H1 (cell line): ENCODE measurements around the gene P4HB. TPM values are rescaled to one million over a fixed set of nuclear protein-coding genes. Genes with fewer than 3 reads are reported as not detected.

Experiments used
- CTCF ChIA-PET: fragments of 300-600 bp; sonication (Branson Sonifier 250); formaldehyde crosslinking; loops from one replicate; lab custom pipeline; 2021; ENCODE audit not compliant: partially characterized antibody; lab: Charles Lee
- POLR2A ChIA-PET: fragments of 300-600 bp; sonication (Branson Sonifier 250); formaldehyde crosslinking; loops from one replicate; lab custom pipeline; 2021; ENCODE audit warnings: inconsistent platforms; ENCODE audit not compliant: partially characterized antibody; lab: Charles Lee
- DNase-seq, 2 experiments: peaks; one replicate each; pipeline versions ENCODE4 v3.0.0 to v3.0.0-alpha.2; 2010 to 2022; ENCODE audit warnings: low spot score in 2 of 2, low read depth in 1 of 2, mixed read lengths in 1 of 2
- FAIRE-seq: peaks from 2 replicates; lab custom pipeline; 2011; peaks lifted over from hg19 to GRCh38; lab: Jason Lieb, UNC
- H2AFZ ChIP-seq: 2 replicates; pipeline ENCODE4 v1.8.1; 2012; ENCODE audit warnings: low read length, inconsistent platforms
- H2AK5ac ChIP-seq: 2 replicates; pipeline ENCODE4 v1.6.1; 2013; ENCODE audit warnings: low read depth, low read length
- H2BK120ac ChIP-seq: replicated peaks from 2 replicates; pipeline ENCODE3; 2013; ENCODE audit warnings: low read depth, low read length, inconsistent platforms
- H2BK12ac ChIP-seq: 2 replicates; pipeline ENCODE4 v1.6.1; 2013; ENCODE audit warnings: low read depth, low read length
- H2BK15ac ChIP-seq: 2 replicates; pipeline ENCODE4 v1.6.1; 2013; ENCODE audit warnings: low read length
- H2BK20ac ChIP-seq: 2 replicates; pipeline ENCODE4 v1.6.1; 2013; ENCODE audit warnings: low read length
- H2BK5ac ChIP-seq: 2 replicates; pipeline ENCODE4 v1.6.1; 2013; ENCODE audit warnings: low read depth, low read length
- H3K14ac ChIP-seq: 2 replicates; pipeline ENCODE4 v1.6.1; 2013; ENCODE audit warnings: inconsistent platforms; ENCODE audit not compliant: insufficient read length
- H3K18ac ChIP-seq: 2 replicates; pipeline ENCODE4 v1.6.1; 2013; ENCODE audit warnings: low read length; ENCODE audit errors: extremely low read depth
- H3K23ac ChIP-seq: 2 replicates; pipeline ENCODE4 v1.6.1; 2013; ENCODE audit warnings: inconsistent platforms; ENCODE audit not compliant: insufficient read length
- H3K23me2 ChIP-seq: 2 replicates; pipeline ENCODE4 v1.6.1; 2013; ENCODE audit warnings: low read depth, low read length
- H3K27ac ChIP-seq: 2 replicates; pipeline ENCODE4 v1.6.1; 2011; ENCODE audit warnings: low read depth, low read length, inconsistent platforms
- H3K27me3 ChIP-seq, 4 experiments: replicated peaks in 1 of 4; 1 replicate in 1 of 4; 2 replicates in 3 of 4; pipeline versions ENCODE4 v1.6.1 to v1.8.1; 2011 to 2013; ENCODE audit warnings: low read length in 3 of 4, mild to moderate bottlenecking in 3 of 4, inconsistent platforms in 2 of 4, mixed read lengths in 2 of 4, moderate library complexity in 1 of 4; ENCODE audit not compliant: control insufficient read depth in 3 of 4, insufficient read depth in 3 of 4; ENCODE audit errors: extremely low read depth in 1 of 4
- H3K36me3 ChIP-seq, 4 experiments: 2 replicates each; pipeline versions ENCODE4 v1.6.1 to v1.8.1; 2011 to 2013; ENCODE audit warnings: mild to moderate bottlenecking in 4 of 4, low read length in 3 of 4, moderate library complexity in 2 of 4, control low read depth in 1 of 4, inconsistent platforms in 1 of 4; ENCODE audit not compliant: insufficient read depth in 4 of 4, control insufficient read depth in 2 of 4
- H3K4ac ChIP-seq: replicated peaks from 2 replicates; pipeline ENCODE3; 2013; ENCODE audit warnings: low read length, low read depth, mixed read lengths, inconsistent platforms; ENCODE audit not compliant: insufficient read length
- H3K4me1 ChIP-seq, 4 experiments: replicated peaks in 1 of 4; 1 replicate in 1 of 4; 2 replicates in 3 of 4; pipeline versions ENCODE4 v1.6.1 to v1.8.1; 2011 to 2013; ENCODE audit warnings: low read length in 3 of 4, inconsistent platforms in 2 of 4, mixed read lengths in 1 of 4; ENCODE audit not compliant: insufficient read depth in 4 of 4, control insufficient read depth in 3 of 4
- H3K4me2 ChIP-seq, 2 experiments: 2 replicates each; pipeline versions ENCODE4 v1.6.1 to v1.8.1; 2011 to 2013; ENCODE audit warnings: low read depth in 2 of 2, low read length in 2 of 2, control low read depth in 1 of 2, inconsistent platforms in 1 of 2, mild to moderate bottlenecking in 1 of 2; ENCODE audit not compliant: insufficient read depth in 1 of 2
- H3K4me3 ChIP-seq, 4 experiments: fragments of 200-600, 300-600 bp in 1 of 4; sonication (generic), shearing (Covaris generic), sonication (Bioruptor Twin) in 1 of 4; 2 replicates each; pipeline versions ENCODE4 v1.5.1 to v1.8.1; 2011 to 2016; ENCODE audit warnings: low read length in 4 of 4, low read depth in 3 of 4, control low read depth in 2 of 4, inconsistent platforms in 2 of 4, mild to moderate bottlenecking in 2 of 4, mixed read lengths in 1 of 4, moderate library complexity in 1 of 4; ENCODE audit not compliant: insufficient read depth in 2 of 4; ENCODE audit errors: extremely low read depth in 1 of 4
- H3K56ac ChIP-seq: replicated peaks from 2 replicates; pipeline ENCODE3; 2013; ENCODE audit warnings: low read depth, mild to moderate bottlenecking, mixed read lengths, low read length, inconsistent platforms; ENCODE audit not compliant: insufficient read length
- H3K79me1 ChIP-seq: 2 replicates; pipeline ENCODE4 v1.6.1; 2013; ENCODE audit warnings: low read depth, low read length, control low read depth
- H3K79me2 ChIP-seq, 2 experiments: 2 replicates each; pipeline versions ENCODE4 v1.6.1 to v1.8.1; 2012 to 2013; ENCODE audit warnings: low read length in 2 of 2, mild to moderate bottlenecking in 2 of 2, inconsistent platforms in 1 of 2; ENCODE audit not compliant: insufficient read depth in 2 of 2, control insufficient read depth in 1 of 2
- H3K9ac ChIP-seq, 4 experiments: replicated peaks in 1 of 4; 1 replicate in 1 of 4; 2 replicates in 3 of 4; pipeline versions ENCODE4 v1.6.1 to v1.8.1; 2011 to 2013; ENCODE audit warnings: low read depth in 3 of 4, low read length in 3 of 4, control low read depth in 2 of 4, mild to moderate bottlenecking in 2 of 4, moderate library complexity in 2 of 4, inconsistent platforms in 1 of 4; ENCODE audit errors: extremely low read depth in 1 of 4
- H3K9me3 ChIP-seq, 2 experiments: 2 replicates each; pipeline versions ENCODE4 v1.6.1 to v1.8.1; 2012 to 2013; ENCODE audit warnings: mild to moderate bottlenecking in 2 of 2, moderate library complexity in 2 of 2, control low read depth in 1 of 2, inconsistent platforms in 1 of 2, low read depth in 1 of 2, low read length in 1 of 2, mixed read lengths in 1 of 2; ENCODE audit not compliant: insufficient read depth in 2 of 2
- H4K20me1 ChIP-seq, 2 experiments: replicated peaks in 1 of 2; 2 replicates each; pipeline versions ENCODE3 to v1.8.1; 2011 to 2013; ENCODE audit warnings: inconsistent platforms in 2 of 2, low read length in 2 of 2, mild to moderate bottlenecking in 1 of 2; ENCODE audit not compliant: insufficient read depth in 2 of 2, control insufficient read depth in 1 of 2
- H4K5ac ChIP-seq: 2 replicates; pipeline ENCODE4 v1.6.1; 2013; ENCODE audit warnings: low read length, low read depth, mixed read lengths, inconsistent platforms; ENCODE audit not compliant: insufficient read length
- H4K8ac ChIP-seq: 2 replicates; pipeline ENCODE4 v1.8.0; 2013; ENCODE audit warnings: mild to moderate bottlenecking, moderate library complexity, low read length, inconsistent platforms; ENCODE audit not compliant: insufficient read depth; ENCODE audit errors: extremely low read depth
- H4K91ac ChIP-seq: replicated peaks from 2 replicates; pipeline ENCODE3; 2013; ENCODE audit warnings: low read length, mixed read lengths, inconsistent platforms; ENCODE audit not compliant: insufficient read length
- CBX8 ChIP-seq: fragments of 300-800, 300-1000 bp; sonication (generic); IDR thresholded peaks from 2 replicates; pipeline ENCODE4 v1.7.1; 2016; ENCODE audit warnings: low read depth, low read length, borderline replicate concordance
- CEBPB ChIP-seq: IDR thresholded peaks from 2 replicates; pipeline ENCODE4 v1.6.1; 2012; ENCODE audit warnings: low read depth, low read length
- CREB1 ChIP-seq: IDR thresholded peaks from 2 replicates; pipeline ENCODE4 v1.6.1; 2012; ENCODE audit warnings: inconsistent platforms
- EZH2 ChIP-seq: fragments of 200-600 bp; sonication (generic); IDR thresholded peaks from 2 replicates; pipeline ENCODE4 v1.7.1; 2012; ENCODE audit warnings: low read depth, mild to moderate bottlenecking, moderate library complexity, low read length, inconsistent platforms; ENCODE audit not compliant: severe bottlenecking
- KDM1A ChIP-seq: fragments of 200-600, 300-600 bp; sonication (generic); IDR thresholded peaks from 2 replicates; pipeline ENCODE4 v1.7.1; 2016; ENCODE audit warnings: mild to moderate bottlenecking, low read length, borderline replicate concordance
- NRF1 ChIP-seq: IDR thresholded peaks from 2 replicates; pipeline ENCODE4 v1.6.1; 2011; ENCODE audit warnings: mild to moderate bottlenecking, low read depth, low read length, improper control_type of control experiment
- POLR2A ChIP-seq, 2 experiments: IDR thresholded peaks; 1 replicate in 1 of 2; 2 replicates in 1 of 2; pipeline ENCODE4 v1.6.1; 2011; ENCODE audit warnings: low read depth in 2 of 2, low read length in 2 of 2, mild to moderate bottlenecking in 2 of 2; ENCODE audit errors: control extremely low read depth in 1 of 2
- POLR2AphosphoS5 ChIP-seq: IDR thresholded peaks from 2 replicates; pipeline ENCODE4 v1.6.1; 2011; ENCODE audit warnings: low read depth, low read length
- RBBP5 ChIP-seq: IDR thresholded peaks from 2 replicates; pipeline ENCODE4 v1.7.1; 2012; ENCODE audit warnings: low read depth, mild to moderate bottlenecking, inconsistent platforms, low read length, moderate library complexity, borderline replicate concordance
- SIX5 ChIP-seq: IDR thresholded peaks from 2 replicates; pipeline ENCODE4 v1.6.1; 2011; ENCODE audit warnings: mild to moderate bottlenecking, low read depth, low read length
- SP1 ChIP-seq: IDR thresholded peaks from 2 replicates; pipeline ENCODE4 v1.6.1; 2011; ENCODE audit warnings: low read depth, low read length
- SUZ12 ChIP-seq: fragments of 200-600 bp; sonication (generic); IDR thresholded peaks from 2 replicates; pipeline ENCODE4 v1.6.1; 2012; ENCODE audit warnings: mild to moderate bottlenecking, inconsistent platforms, low read length, moderate library complexity, mixed read lengths
- TBP ChIP-seq: IDR thresholded peaks from 2 replicates; pipeline ENCODE4 v1.6.1; 2011; ENCODE audit warnings: low read depth, low read length, improper control_type of control experiment
- TCF12 ChIP-seq: IDR thresholded peaks from 2 replicates; pipeline ENCODE4 v1.6.1; 2011; ENCODE audit warnings: low read depth, mild to moderate bottlenecking, low read length
- WGBS, 2 experiments: shearing (Covaris generic) in 1 of 2; methylation state at CpG; one replicate each; pipeline versions ENCODE4 v1.1.6 to v1.1.7; 2013 to 2015; ENCODE audit warnings: low lambda C conversion rate in 2 of 2, mixed read lengths in 2 of 2, inconsistent platforms in 1 of 2, low coverage in 1 of 2, missing lambda C conversion rate in 1 of 2; ENCODE audit not compliant: insufficient replicate concordance in 2 of 2, insufficient coverage in 1 of 2, insufficient read length in 1 of 2; ENCODE audit errors: extremely low coverage in 1 of 2, missing lambda C conversion rate in 1 of 2; 5-methylcytosine and 5-hydroxymethylcytosine counted together
- polyA plus RNA-seq, 7 experiments: library from polyadenylated mRNA; depleted of rRNA in 3 of 7; stranded (reverse) in 5 of 7; unstranded in 2 of 7; fragments of >200 nt in 5 of 7; fragments of 200-250 nt in 2 of 7; gene quantifications; 1 replicate in 5 of 7; 2 replicates in 1 of 7; 4 replicates in 1 of 7; pipeline versions ENCODE4 v1.2.1 to v1.2.3, GENCODE V29; 2011 to 2013; ENCODE audit warnings: missing spikeins in 2 of 7, mixed read lengths in 2 of 7
- total RNA-seq: library from RNA; stranded (reverse); fragmentation: NEBNext Ultra II Directional; extraction: Animal tissue kit (Norgen Biotek cat#: 25700); gene quantifications from 2 replicates; pipeline ENCODE4 v1.2.1, GENCODE V29; 2021

The P4HB gene
- total and polyA plus RNA-seq, 2 of the 8 experiments (the other 6 are each of a cell fraction or from before 2014, with no cell fraction given): 41.4 to 379 TPM

DNA sequence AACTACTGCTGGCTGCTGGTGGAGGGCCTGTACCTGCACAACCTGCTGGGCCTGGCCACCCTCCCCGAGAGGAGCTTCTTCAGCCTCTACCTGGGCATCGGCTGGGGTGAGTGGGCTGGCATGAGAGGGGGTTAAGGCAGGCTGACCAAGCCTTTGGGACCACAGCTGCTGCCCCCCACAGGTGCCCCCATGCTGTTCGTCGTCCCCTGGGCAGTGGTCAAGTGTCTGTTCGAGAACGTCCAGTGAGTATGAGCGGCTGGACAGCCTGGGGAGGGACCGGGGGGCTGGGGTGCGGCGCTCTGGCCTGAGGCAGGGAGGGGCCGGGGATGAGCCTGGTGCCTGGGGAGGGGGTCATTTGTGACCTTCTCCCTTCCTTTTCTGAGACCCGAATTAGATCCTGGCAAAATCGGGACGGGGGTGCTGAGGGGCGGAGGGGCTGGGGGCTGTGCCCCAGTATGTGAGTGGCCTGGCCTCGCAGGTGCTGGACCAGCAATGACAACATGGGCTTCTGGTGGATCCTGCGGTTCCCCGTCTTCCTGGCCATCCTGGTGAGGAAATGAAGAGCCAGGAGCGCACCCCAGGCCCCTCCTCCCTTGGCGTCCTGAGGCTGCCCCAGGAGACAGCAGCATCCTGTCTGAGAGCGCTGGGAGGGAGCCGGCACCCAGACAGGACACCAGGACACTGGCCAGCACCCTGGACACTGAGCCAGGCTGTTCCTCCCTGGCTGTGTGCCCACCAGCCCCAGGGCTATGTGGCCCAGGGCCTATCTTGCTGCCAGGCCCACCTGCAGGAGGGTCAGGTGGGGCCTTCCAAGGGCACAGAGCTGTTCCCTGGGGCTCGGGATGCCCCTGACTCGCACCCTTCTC, 48.4 kb downstream of the P4HB start:
- Histone ChIP-seq H4K8ac (no peak overlapping the region), H2BK120ac (no peak overlapping the region), H3K23ac (no peak overlapping the region), H3K4me2 (no peak overlapping the region), H3K79me2 (no peaks in the 10 kb centered on the region), H3K27ac (no peak overlapping the region), H4K91ac (no peak overlapping the region), H4K20me1 (peaks cover 0 to 2% of the 10 kb centered on the region in 2 experiments), H3K9ac (no peak overlapping the region; a peak in 1 of 7 replicates), H3K23me2 (no peaks in the 10 kb centered on the region), H3K36me3 (no peaks in the 10 kb centered on the region), H2BK20ac (no peak overlapping the region), H3K14ac (no peak overlapping the region), H2AFZ (no peak overlapping the region), H3K4ac (no peak overlapping the region), H3K4me1 (no peaks in the 10 kb centered on the region), H4K5ac (no peak overlapping the region), H2BK5ac (no peak overlapping the region), H2BK15ac (no peak overlapping the region), H3K27me3 (peaks cover 0 to 2% (median 0%) of the 10 kb centered on the region in 4 experiments; a peak in 2 of 7 replicates), H3K18ac (no peak overlapping the region), H3K4me3 (no peak overlapping the region), H3K56ac (no peak overlapping the region), H3K9me3 (no peaks in the 10 kb centered on the region), H2BK12ac (no peak overlapping the region), H3K79me1 (no peaks in the 10 kb centered on the region), H2AK5ac (no peak overlapping the region)
- ChIA-PET CTCF (interaction anchor here (0.6 to 2.8 kb wide), 6 partner anchors 9 to 83 kb away, joined by 3 to 9 read pairs (median 4); no protein-coding TSS in a partner anchor), POLR2A (interaction anchor here (1.1 to 1.8 kb wide), 2 partner anchors 22 to 103 kb away, joined by 5 to 6 read pairs; no protein-coding TSS in a partner anchor)
- DNase-seq (no peak), FAIRE-seq (no peak)
- 84% methylated on average over 13 of the region's 24 CpGs; no CpG with 5 or more reads in 1 of the 2 experiments for WGBS, 2 experiments
- TF ChIP-seq EZH2 (no peak), CREB1 (no peak), SP1 (no peak), POLR2A (IDR thresholded peaks at IDR 0.05; ENCODE audit: control extremely low read depth in 1 of 2, low read depth in 2 of 2, low read length in 2 of 2) (no peak), RBBP5 (no peak), CBX8 (no peak), CEBPB (no peak), TBP (no peak), TCF12 (no peak), KDM1A (no peak), SUZ12 (no peak), POLR2AphosphoS5 (no peak), NRF1 (no peak), SIX5 (no peak)
